K562 (cell line): ENCODE data around the gene PREX1. TPM values are rescaled to one million over a fixed set of nuclear protein-coding genes. Genes with fewer than 3 reads are reported as not detected.

Experiments
- ATAC-seq: fragments of 200-7000 bp; cut with Tn5 transposase; 3 replicates; pipeline ENCODE4 v1.9.1; 2020; ENCODE audit warnings: moderate library complexity
- BruUV-seq: library from RNA; stranded (reverse); fragments of 400-500 nt; replicated peaks from 2 replicates; lab custom pipeline; 2021; lab: Mats Ljungman, UMichigan
- CTCF ChIA-PET: fragments of 300-600 bp; formaldehyde crosslinking; extraction: SDS; loops from one replicate; lab custom pipeline; 2021; ENCODE audit warnings: low intra/inter-chr PET ratio; lab: Yijun Ruan, JAX
- POLR2A ChIA-PET: fragments of 300-600, 350-650 bp; sonication (Branson Sonifier 250); formaldehyde crosslinking; extraction: SDS; loops from one replicate; lab custom pipeline; 2021; ENCODE audit warnings: antibody characterized with exemption, inconsistent platforms; lab: Yijun Ruan, JAX
- DNase-seq, 4 experiments: peaks; one replicate each; pipeline versions ENCODE4 v3.0.0 to v3.0.0-alpha.2; 2011 to 2018; ENCODE audit warnings: low spot score in 3 of 4, mixed read lengths in 3 of 4; ENCODE audit errors: extremely low read depth in 1 of 4
- FAIRE-seq: peaks from 2 replicates; lab custom pipeline; 2011; peaks lifted over from hg19 to GRCh38; lab: Jason Lieb, UNC
- H2AFZ ChIP-seq: 2 replicates; pipeline ENCODE4 v1.6.0; 2011; ENCODE audit warnings: low read depth, low read length, control low read depth, inconsistent platforms
- H3K27ac ChIP-seq: fragments of 200-600 bp; 3 replicates; pipeline ENCODE4 v1.8.0; 2011; ENCODE audit warnings: low read depth, mild to moderate bottlenecking, control low read depth, inconsistent platforms, low read length, moderate library complexity, mixed read lengths; ENCODE audit errors: extremely low read depth
- H3K27me3 ChIP-seq, 2 experiments: fragments of 300-600 bp in 1 of 2; 2 replicates in 1 of 2; 3 replicates in 1 of 2; pipeline versions ENCODE4 v1.6.0 to v1.8.0; 2011; ENCODE audit warnings: inconsistent platforms in 2 of 2, low read length in 2 of 2, mild to moderate bottlenecking in 1 of 2, mixed read lengths in 1 of 2, moderate library complexity in 1 of 2; ENCODE audit not compliant: control insufficient read depth in 2 of 2, insufficient read depth in 2 of 2
- H3K36me3 ChIP-seq: fragments of 300-600 bp; 3 replicates; pipeline ENCODE4 v1.8.0; 2011; ENCODE audit warnings: mild to moderate bottlenecking, low read length, inconsistent platforms; ENCODE audit not compliant: control insufficient read depth, insufficient read depth
- H3K4me1 ChIP-seq, 2 experiments: fragments of 200-600 bp in 1 of 2; replicated peaks in 1 of 2; 2 replicates in 1 of 2; 3 replicates in 1 of 2; pipeline versions ENCODE4 v1.5.1 to v1.8.0; 2011; ENCODE audit warnings: inconsistent platforms in 2 of 2, low read length in 2 of 2, mild to moderate bottlenecking in 1 of 2, mixed read lengths in 1 of 2, moderate library complexity in 1 of 2; ENCODE audit not compliant: control insufficient read depth in 2 of 2, insufficient read depth in 2 of 2
- H3K4me2 ChIP-seq: 2 replicates; pipeline ENCODE4 v1.6.1; 2011; ENCODE audit warnings: low read length, control low read depth, inconsistent platforms, mixed read lengths; ENCODE audit not compliant: insufficient read depth
- H3K4me3 ChIP-seq: fragments of 200-600 bp; sonication (generic), shearing (Covaris generic); 2 replicates; pipeline ENCODE4 v1.5.1; 2016; ENCODE audit warnings: control low read depth, inconsistent platforms
- H3K79me2 ChIP-seq: fragments of 200-600 bp; 3 replicates; pipeline ENCODE4 v1.8.0; 2011; ENCODE audit warnings: low read length, inconsistent platforms; ENCODE audit not compliant: control insufficient read depth, insufficient read depth
- H3K9ac ChIP-seq, 2 experiments: 2 replicates each; pipeline versions ENCODE4 v1.6.0 to v1.6.1; 2011; ENCODE audit warnings: low read depth in 2 of 2, low read length in 2 of 2, control low read depth in 1 of 2, inconsistent platforms in 1 of 2, mild to moderate bottlenecking in 1 of 2, mixed read lengths in 1 of 2; ENCODE audit not compliant: insufficient read depth in 1 of 2
- H3K9me1 ChIP-seq: one replicate; pipeline ENCODE4 v1.6.0; 2011; ENCODE audit warnings: inconsistent platforms, mild to moderate bottlenecking, low read length, moderate library complexity; ENCODE audit not compliant: control insufficient read depth, insufficient read depth
- H3K9me3 ChIP-seq: replicated peaks from 2 replicates; pipeline ENCODE4 v1.5.1; 2011; ENCODE audit warnings: low read depth, low read length, inconsistent platforms; ENCODE audit not compliant: control insufficient read depth, insufficient read depth
- H4K20me1 ChIP-seq: replicated peaks from 2 replicates; pipeline ENCODE4 v1.6.1; 2011; ENCODE audit warnings: low read length, inconsistent platforms, mixed read lengths; ENCODE audit not compliant: control insufficient read depth, insufficient read depth
- ESRRA ChIP-seq: fragments of 450-650 bp; IDR thresholded peaks from 2 replicates; pipeline ENCODE4 v1.6.1; 2014; ENCODE audit warnings: low read depth, mild to moderate bottlenecking, moderate library complexity, borderline replicate concordance
- KLF1 ChIP-seq: fragments of 450-650 bp; IDR thresholded peaks from 2 replicates; pipeline ENCODE4 v1.6.1; 2016; ENCODE audit warnings: missing genetic modification characterization, missing compliant biosample characterization
- PBX2 ChIP-seq, 2 experiments: IDR thresholded peaks in 1 of 2; conservative IDR thresholded peaks in 1 of 2; 2 replicates each; pipeline ENCODE4 v1.6.1; 2016; ENCODE audit warnings: low read depth in 2 of 2, mild to moderate bottlenecking in 1 of 2, missing compliant biosample characterization in 1 of 2, missing genetic modification characterization in 1 of 2, moderate library complexity in 1 of 2
- WGBS: fragments of 100-300 bp; shearing (Covaris generic); methylation state at CpG from one replicate; pipeline ENCODE4 v1.1.6; 2016; ENCODE audit warnings: low coverage, mixed read lengths; ENCODE audit not compliant: insufficient coverage; ENCODE audit errors: missing lambda C conversion rate; 5-methylcytosine and 5-hydroxymethylcytosine counted together
- in situ Hi-C: fragments of 300-500 bp; cut with MboI; formaldehyde crosslinking; loops from 4 replicates; pipeline ENCODE4 v1.15.0; 2018; ENCODE audit warnings: inconsistent platforms, mixed read lengths
- intact Hi-C: fragments of 100-400 bp; cut with micrococcal nuclease; formaldehyde crosslinking; loops from 2 replicates; pipeline ENCODE4 v1.14.2; 2022
- polyA plus RNA-seq, 8 experiments: library from polyadenylated mRNA; depleted of rRNA in 4 of 8; stranded (reverse) in 5 of 8; unstranded in 3 of 8; fragments of >200 nt; fragmentation: Nextera tagmentation in 2 of 8; fragmentation: Illumina TruSeq in 1 of 8; extraction: Ambion mirVana in 2 of 8; extraction: Trizol in 1 of 8; gene quantifications; 2 replicates each; pipeline versions ENCODE4 v1.2.1 to v1.2.3, GENCODE V29; 2011 to 2014; ENCODE audit warnings: inconsistent platforms in 1 of 8, missing spikeins in 1 of 8
- total RNA-seq, 7 experiments: library from RNA; depleted of rRNA in 6 of 7; stranded (reverse); fragments of >200 nt in 6 of 7; fragmentation: Illumina TruSeq in 2 of 7; extraction: Trizol in 2 of 7; gene quantifications; 2 replicates each; pipeline versions ENCODE4 v1.2.1 to v1.2.3, GENCODE V29; 2011 to 2021; ENCODE audit warnings: low replicate concordance in 1 of 7

PREX1 gene
- total and polyA plus RNA-seq, 9 of the 15 experiments (the other 6 are each of a cell fraction or from before 2014, with no cell fraction given), result 0.37 to 10.4 (median 4.8) TPM

GRCh38 chr20:48745330-48745729 lies 82.5 kb downstream of the PREX1 start:
- 43% methylated on average over 6 of the region's 6 CpGs for WGBS
- DNase-seq (peak in 1 of 4 experiments; percentile 23), ATAC-seq (no peak), FAIRE-seq (no peak)
- no peak overlapping the region for H3K27ac ChIP-seq
- H3K4me1 ChIP-seq, result peaks cover 0 to 6% of the 10 kb centered on the region in 2 experiments; a peak in 1 of 5 replicates
- peaks cover 2% of the 10 kb centered on the region; the same call in 1 of the 3 replicates for H3K36me3 ChIP-seq
- no peaks in the 10 kb centered on the region for H3K9me3 ChIP-seq
- intact Hi-C loops (no loop called here), in situ Hi-C loops (no loop called here)
- BruUV-seq, result no TSS peak
- ChIA-PET CTCF (no interaction called here), POLR2A (no interaction called here)
- no peaks in the 10 kb centered on the region for H3K79me2 ChIP-seq
- TF ChIP-seq ESRRA (peak; percentile 56; the same call in 1 of the 2 replicates), PBX2 (CRISPR knock-in tag; IDR thresholded peaks at IDR 0.05; ENCODE audit: low read depth) (no peak), PBX2 (tag; conservative IDR thresholded peaks at IDR 0.05; ENCODE audit: low read depth) (0 out of 2 replicates have a peak, but pooled peaks have one; percentile 39), KLF1 (tag) (no peak)
- no peak overlapping the region for H2AFZ ChIP-seq
- no peaks in the 10 kb centered on the region for H3K9me1 ChIP-seq
- no peaks in the 10 kb centered on the region for H3K27me3 ChIP-seq
- no peak overlapping the region for H3K4me3 ChIP-seq
- no peak overlapping the region for H3K9ac ChIP-seq
- H3K4me2 ChIP-seq, result no peak overlapping the region
- H4K20me1 ChIP-seq, result no peaks in the 10 kb centered on the region
